ENCODE measurements around the gene PEG3.
"Not testable (repeated sequence)": the region's sequence is repeated elsewhere in the genome, so short reads cannot be mapped to it uniquely, and the experiment has no call there.

Gene PEG3

DNA sequence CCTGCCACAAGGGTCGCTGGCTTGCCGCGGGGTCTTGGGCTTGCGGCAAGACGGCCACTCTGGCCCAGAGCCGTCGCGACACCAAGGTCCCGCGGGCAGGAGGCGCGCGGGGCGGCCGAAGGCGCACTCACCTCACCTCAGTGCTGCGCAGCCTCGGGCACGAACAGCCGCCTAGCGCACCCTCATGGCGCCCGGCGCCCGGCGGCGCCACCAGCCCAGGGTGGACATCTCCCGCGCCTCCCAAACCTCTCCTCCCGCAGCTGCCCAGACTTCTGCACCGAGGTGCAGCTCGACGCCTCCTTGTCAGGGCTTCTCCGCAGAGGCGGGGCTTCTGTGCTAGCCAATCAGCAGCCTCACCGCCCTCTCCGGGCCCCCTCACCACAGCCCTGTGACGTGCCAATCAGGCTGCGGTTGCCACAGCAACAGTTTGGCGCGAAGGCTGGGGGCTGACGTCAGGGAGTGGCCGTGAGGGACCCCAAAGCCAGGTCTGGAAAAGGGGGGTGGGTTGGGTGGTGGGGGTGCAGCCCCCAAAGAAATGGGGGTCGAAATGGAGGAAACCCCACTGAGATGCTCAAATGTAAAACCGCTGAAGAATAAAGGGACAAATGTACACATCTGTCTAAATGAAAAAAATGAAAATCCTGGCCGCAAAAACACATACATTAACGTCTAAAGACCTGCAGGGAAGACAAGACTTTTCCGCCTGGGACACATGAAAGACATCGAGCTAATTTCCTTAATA lies at the start of gene PEG3, which contains the start of gene ZIM2:
Gene PEG3, minus strand, starts transcription at position 276 of the 742 bp plus-strand sequence. CDS start 16,071 bp downstream, outside the sequence.
Gene ZIM2, minus strand, starts transcription at position 276 of the 742 bp plus-strand sequence. CDS start 16,449 bp downstream, outside the sequence.
- no peak for DNase-seq (ENCODE audit: low spot score in 2 of 2)
- Mint-ChIP-seq H3K27ac (no peak within 1 kb of the TSS), H3K4me3 (no peak within 1 kb of the TSS), H3K9me3 (peaks cover 13% of the 10 kb centered on the region), H3K4me1 (peaks cover 8% of the 10 kb centered on the region), H3K36me3 (no peaks in the 10 kb centered on the region)
- ATAC-seq, result no peak

GRCh38 chr19:56885173-56885985 lies 44.9 kb upstream of the PEG3 start:
- DNase-seq (ENCODE audit: low spot score in 2 of 2) (no peak), ATAC-seq (no peak)
- Mint-ChIP-seq H3K9me3 (peaks cover 35% of the 10 kb centered on the region), H3K27ac (no peak overlapping the region), H3K4me3 (no peak overlapping the region), H3K4me1 (no peaks in the 10 kb centered on the region), H3K36me3 (no peaks in the 10 kb centered on the region)

DNA sequence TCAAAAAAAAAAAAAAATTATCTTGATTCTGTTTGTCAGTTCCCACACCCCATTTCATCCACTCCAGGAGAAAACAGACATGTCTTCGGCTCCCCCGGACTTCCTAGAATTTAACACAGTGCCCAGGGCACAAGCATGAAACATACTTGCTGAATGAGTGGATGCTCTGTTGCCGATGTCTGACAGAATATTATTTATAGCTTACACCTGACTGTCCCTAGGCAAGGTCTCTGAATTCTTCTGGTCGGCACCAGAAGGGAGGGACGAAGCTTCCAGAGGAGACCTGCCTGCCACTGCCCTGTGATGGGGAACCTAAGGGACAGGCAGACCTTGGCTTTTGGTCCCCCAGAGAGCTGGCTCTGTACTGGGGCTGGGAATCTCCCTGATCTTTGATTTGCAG lies 43.9 kb upstream of the PEG3 start:
- Mint-ChIP-seq H3K4me3 (no peak overlapping the region), H3K36me3 (no peaks in the 10 kb centered on the region), H3K9me3 (peaks cover 35% of the 10 kb centered on the region), H3K27ac (no peak overlapping the region), H3K4me1 (no peaks in the 10 kb centered on the region)
- ATAC-seq (no peak), DNase-seq (ENCODE audit: low spot score in 2 of 2) (no peak)

DNA sequence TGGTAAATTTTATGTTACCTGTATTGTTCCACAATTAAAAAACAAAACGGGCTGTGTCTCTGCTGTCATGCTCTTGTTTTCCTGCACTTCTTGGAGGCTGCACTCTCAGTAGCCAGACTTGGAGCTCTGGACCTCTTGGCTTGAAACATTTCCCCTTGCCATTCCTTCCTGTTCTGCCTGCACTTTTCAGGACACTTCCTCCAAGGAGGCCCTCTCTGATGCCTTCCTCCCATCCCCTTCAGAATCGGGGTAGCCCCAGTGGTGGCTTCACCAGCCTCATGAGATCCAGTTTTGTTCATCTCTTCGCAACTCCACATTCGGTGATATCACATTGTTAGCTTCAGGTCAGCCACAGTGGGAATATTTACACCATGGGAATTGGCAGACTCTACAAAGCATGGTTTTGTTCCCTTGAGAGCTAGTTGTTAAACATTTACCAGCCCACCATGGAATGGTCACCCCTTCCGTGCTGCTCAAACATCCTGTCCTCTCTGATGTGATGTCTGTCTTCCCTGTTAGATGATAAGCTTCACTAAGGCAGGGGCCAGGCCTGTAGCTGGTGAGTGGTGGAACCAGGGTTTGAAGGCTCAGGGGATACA lies 40.2 kb upstream of the PEG3 start:
- ATAC-seq, result no peak
- no peaks in the 10 kb centered on the region for H3K4me1 Mint-ChIP-seq
- H3K9me3 Mint-ChIP-seq, result peaks cover 28% of the 10 kb centered on the region
- no peak overlapping the region for H3K4me3 Mint-ChIP-seq
- DNase-seq (ENCODE audit: low spot score in 2 of 2), result no peak
- no peak overlapping the region for H3K27ac Mint-ChIP-seq
- H3K36me3 Mint-ChIP-seq, result no peaks in the 10 kb centered on the region

DNA sequence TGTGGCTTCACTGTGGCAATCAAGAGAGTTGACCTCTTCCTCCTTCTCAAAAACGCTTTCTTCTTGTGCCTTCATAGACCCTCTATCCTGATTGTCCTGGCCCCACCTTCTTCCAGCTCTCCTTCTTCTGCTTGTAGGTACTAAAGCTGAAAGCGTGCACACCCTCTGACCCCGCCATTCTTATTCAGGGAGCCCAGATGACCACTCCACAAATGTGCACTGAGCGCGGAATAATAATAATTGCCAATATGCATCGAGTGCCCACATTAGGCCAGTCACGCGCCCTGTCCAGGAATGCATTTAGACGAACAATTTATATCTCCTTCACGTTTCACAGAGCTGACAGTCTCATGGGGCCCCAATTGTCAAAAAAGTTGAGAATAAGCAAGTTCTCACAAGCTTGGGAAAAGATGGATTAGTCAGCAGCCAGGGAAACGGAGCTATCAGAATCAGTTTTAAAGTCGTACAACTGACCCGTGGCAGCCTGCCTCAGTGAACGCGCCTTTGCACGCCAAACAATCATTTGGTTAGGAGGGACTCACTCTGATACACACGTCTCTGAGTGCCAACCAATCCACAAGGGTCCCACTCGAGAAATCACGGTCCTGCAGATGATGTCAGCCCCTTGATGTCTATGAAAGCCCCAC lies 36.7 kb upstream of the PEG3 start:
- no peaks in the 10 kb centered on the region for H3K36me3 Mint-ChIP-seq
- no peaks in the 10 kb centered on the region for H3K4me1 Mint-ChIP-seq
- no peak for ATAC-seq
- H3K27ac Mint-ChIP-seq, result no peak overlapping the region
- no peak for DNase-seq (ENCODE audit: low spot score in 2 of 2)
- H3K4me3 Mint-ChIP-seq, result no peak overlapping the region
- H3K9me3 Mint-ChIP-seq, result peaks cover 28% of the 10 kb centered on the region

- Mint-ChIP-seq H3K9me3 (peaks cover 23% of the 10 kb centered on the region), H3K4me1 (no peaks in the 10 kb centered on the region), H3K27ac (no peak overlapping the region), H3K36me3 (no peaks in the 10 kb centered on the region), H3K4me3 (no peak overlapping the region)
- ATAC-seq, result no peak
- no peak for DNase-seq (ENCODE audit: low spot score in 2 of 2)
Observed at GRCh38 chr19:56875717-56876116, 35.2 kb upstream of the PEG3 start.

- H3K9me3 Mint-ChIP-seq, result peaks cover 23% of the 10 kb centered on the region
- no peak for DNase-seq (ENCODE audit: low spot score in 2 of 2)
- H3K36me3 Mint-ChIP-seq, result no peaks in the 10 kb centered on the region
- ATAC-seq, result no peak
- no peaks in the 10 kb centered on the region for H3K4me1 Mint-ChIP-seq
- H3K4me3 Mint-ChIP-seq, result no peak overlapping the region
- H3K27ac Mint-ChIP-seq, result no peak overlapping the region
Observed at GRCh38 chr19:56874530-56874929, 34.0 kb upstream of the PEG3 start.

DNA sequence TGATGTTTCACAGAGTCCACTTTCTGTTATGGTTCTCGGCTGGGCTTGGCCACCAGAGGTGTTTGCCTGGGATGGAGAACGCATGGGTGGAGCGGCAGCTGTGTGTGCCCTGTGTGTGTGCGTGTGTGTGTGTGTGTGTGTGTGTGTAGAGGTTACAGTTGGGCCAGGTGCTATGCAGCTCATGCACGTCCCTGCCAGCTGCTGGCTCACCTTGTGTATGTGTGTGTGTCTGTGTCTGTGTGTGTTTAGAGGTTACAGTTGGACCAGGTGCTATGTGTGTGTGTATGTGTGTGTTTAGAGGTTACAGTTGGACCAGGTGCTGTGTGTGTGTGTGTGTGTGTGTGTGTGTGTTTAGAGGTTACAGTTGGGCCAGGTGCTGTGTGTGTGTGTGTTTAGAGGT lies 33.0 kb upstream of the PEG3 start:
- H3K27ac Mint-ChIP-seq, result no peak overlapping the region
- no peak overlapping the region for H3K4me3 Mint-ChIP-seq
- DNase-seq (ENCODE audit: low spot score in 2 of 2) (no peak), ATAC-seq (no peak)
- peaks cover 23% of the 10 kb centered on the region for H3K9me3 Mint-ChIP-seq
- H3K4me1 Mint-ChIP-seq, result no peaks in the 10 kb centered on the region
- H3K36me3 Mint-ChIP-seq, result no peaks in the 10 kb centered on the region

- Mint-ChIP-seq H3K27ac (no peak overlapping the region), H3K4me3 (no peak overlapping the region), H3K4me1 (no peaks in the 10 kb centered on the region), H3K36me3 (no peaks in the 10 kb centered on the region), H3K9me3 (peaks cover 24% of the 10 kb centered on the region)
- DNase-seq (ENCODE audit: low spot score in 2 of 2) (no peak), ATAC-seq (no peak)
Observed at GRCh38 chr19:56869886-56870285, 29.4 kb upstream of the PEG3 start.

DNA sequence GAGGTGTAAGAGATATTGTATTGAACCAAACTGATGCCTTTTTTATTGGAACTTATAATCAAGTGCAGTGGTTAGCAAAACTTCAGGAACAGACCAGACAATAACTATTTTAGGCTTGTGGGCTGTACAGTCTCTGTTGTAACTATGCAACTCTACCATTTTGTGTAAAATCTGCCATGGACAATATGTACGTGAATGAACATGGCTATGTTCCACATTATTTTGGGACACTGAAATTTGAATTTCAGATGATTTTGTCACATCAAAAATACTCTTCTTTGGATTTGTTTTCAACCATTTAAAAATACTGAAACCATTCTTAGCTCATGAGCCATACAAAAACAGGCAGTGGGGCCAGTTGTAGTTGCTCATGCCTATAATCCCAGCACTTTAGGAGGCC lies 27.9 kb upstream of the PEG3 start:
- no peak for DNase-seq (ENCODE audit: low spot score in 2 of 2)
- peaks cover 21% of the 10 kb centered on the region for H3K9me3 Mint-ChIP-seq
- H3K36me3 Mint-ChIP-seq, result no peaks in the 10 kb centered on the region
- no peak overlapping the region for H3K27ac Mint-ChIP-seq
- no peak overlapping the region for H3K4me3 Mint-ChIP-seq
- no peak for ATAC-seq
- no peaks in the 10 kb centered on the region for H3K4me1 Mint-ChIP-seq

DNA sequence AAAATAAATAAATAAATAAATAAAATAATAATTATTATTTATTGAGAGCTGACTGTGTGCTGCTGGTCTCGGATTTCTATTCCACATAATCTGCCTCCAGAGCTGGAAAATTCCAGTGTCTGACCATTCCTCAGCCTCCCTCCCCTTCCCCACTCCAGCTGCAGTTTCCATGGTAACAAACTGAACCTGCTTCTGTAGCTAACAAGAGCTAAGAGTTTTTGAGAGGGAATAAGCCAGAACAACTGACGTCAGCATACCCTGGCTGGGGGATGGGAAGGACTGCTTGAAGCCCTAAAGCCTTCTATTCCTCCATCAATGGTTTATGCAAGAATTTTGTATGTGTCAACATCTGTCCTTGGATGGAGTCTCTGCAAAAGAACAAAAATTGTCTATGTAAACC lies 26.0 kb upstream of the PEG3 start:
- no peak overlapping the region for H3K27ac Mint-ChIP-seq
- peaks cover 18% of the 10 kb centered on the region for H3K9me3 Mint-ChIP-seq
- DNase-seq (ENCODE audit: low spot score in 2 of 2) (no peak), ATAC-seq (no peak)
- H3K4me3 Mint-ChIP-seq, result no peak overlapping the region
- H3K36me3 Mint-ChIP-seq, result no peaks in the 10 kb centered on the region
- H3K4me1 Mint-ChIP-seq, result no peaks in the 10 kb centered on the region

DNA sequence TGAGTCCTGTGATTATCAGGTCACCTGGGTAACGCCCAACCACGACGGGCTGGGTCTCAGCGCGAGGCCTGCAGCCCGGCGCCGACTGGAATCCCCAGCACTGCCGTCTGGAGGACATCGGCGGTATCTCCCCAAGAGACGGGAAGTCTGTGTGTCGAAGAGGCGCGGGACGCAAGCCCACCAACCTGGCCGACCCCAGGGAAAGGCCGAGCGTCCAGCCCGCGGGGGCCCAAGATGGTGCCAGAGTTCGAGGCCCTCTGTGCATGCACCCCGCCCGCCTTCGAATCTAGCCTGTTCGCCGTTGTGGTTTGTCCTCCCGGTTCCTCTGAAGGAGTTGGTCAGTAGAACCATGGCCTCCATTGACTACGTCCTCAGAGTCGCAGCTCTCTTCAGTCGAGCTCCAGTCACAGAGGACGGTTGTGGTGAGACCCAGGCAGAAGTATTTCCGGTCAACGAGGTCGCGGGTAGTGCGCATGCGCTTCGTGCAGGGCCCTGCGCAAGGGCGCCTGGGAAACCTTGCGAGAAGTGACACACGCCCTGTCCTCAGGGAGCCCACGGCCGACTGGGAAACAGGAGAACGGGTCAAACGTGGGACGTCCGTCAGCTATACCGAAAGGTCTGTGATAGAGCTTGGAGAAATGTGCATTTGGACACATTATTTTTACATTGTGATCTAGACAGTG lies 24.1 kb upstream of the PEG3 start:
- DNase-seq (ENCODE audit: low spot score in 2 of 2), result no peak
- Mint-ChIP-seq H3K36me3 (no peaks in the 10 kb centered on the region), H3K4me3 (no peak overlapping the region), H3K9me3 (peaks cover 15% of the 10 kb centered on the region), H3K27ac (no peak overlapping the region), H3K4me1 (no peaks in the 10 kb centered on the region)
- ATAC-seq, result no peak

- Mint-ChIP-seq H3K27ac (no peak overlapping the region), H3K36me3 (no peaks in the 10 kb centered on the region), H3K4me3 (no peak overlapping the region), H3K9me3 (peaks cover 16% of the 10 kb centered on the region), H3K4me1 (no peaks in the 10 kb centered on the region)
- ATAC-seq (no peak), DNase-seq (ENCODE audit: low spot score in 2 of 2) (no peak)
Observed at GRCh38 chr19:56862741-56863140, 22.2 kb upstream of the PEG3 start.

- not testable (repeated sequence) for H3K27ac Mint-ChIP-seq; H3K4me3 Mint-ChIP-seq; ATAC-seq; H3K36me3 Mint-ChIP-seq; H3K4me1 Mint-ChIP-seq; DNase-seq (ENCODE audit: low spot score in 2 of 2)
- peaks cover 26% of the 10 kb centered on the region for H3K9me3 Mint-ChIP-seq
Observed at GRCh38 chr19:56860409-56860808, 19.9 kb upstream of the PEG3 start.

DNA sequence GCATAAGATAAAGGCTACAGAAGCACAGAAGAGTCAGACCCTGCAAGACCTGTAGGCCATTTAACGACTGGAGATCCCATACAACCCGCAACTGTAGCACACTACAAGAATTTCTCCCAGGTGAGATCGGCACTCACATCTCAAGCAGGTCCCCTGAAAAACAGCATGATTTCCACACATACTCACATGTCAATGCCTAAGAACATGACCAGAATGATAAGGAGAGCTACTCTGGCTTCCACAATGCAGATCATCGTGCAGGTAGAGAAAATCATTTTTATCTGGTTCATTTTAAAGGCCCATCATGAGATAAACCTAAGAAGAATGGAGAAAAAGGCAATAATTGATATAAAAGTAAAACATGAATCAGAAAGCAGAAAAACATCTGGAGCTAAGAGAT lies 17.5 kb upstream of the PEG3 start:
- H3K4me3 Mint-ChIP-seq, result no peak overlapping the region
- H3K36me3 Mint-ChIP-seq, result no peaks in the 10 kb centered on the region
- H3K27ac Mint-ChIP-seq, result no peak overlapping the region
- peaks cover 20% of the 10 kb centered on the region for H3K9me3 Mint-ChIP-seq
- ATAC-seq (no peak), DNase-seq (ENCODE audit: low spot score in 2 of 2) (no peak)
- H3K4me1 Mint-ChIP-seq, result no peaks in the 10 kb centered on the region
